MM.1S (cell line): Measurements from ENCODE around the gene RBBP6.

Experiments
- DNase-seq: peaks from one replicate; pipeline ENCODE4 v3.0.0-alpha.2; 2015
- H2AFZ ChIP-seq: fragments of 300-600 bp; sonication (generic); 2 replicates; pipeline ENCODE4 v1.6.0; 2016; ENCODE audit warnings: antibody characterized with exemption, low read length
- H3F3A ChIP-seq: fragments of 300-600 bp; sonication (generic); 2 replicates; pipeline ENCODE4 v1.6.1; 2016; ENCODE audit warnings: mild to moderate bottlenecking, antibody characterized with exemption, low read length, moderate library complexity, mixed read lengths; ENCODE audit not compliant: insufficient read depth
- H3K27ac ChIP-seq: fragments of 300-600 bp; sonication (generic); 2 replicates; pipeline ENCODE4 v1.5.1; 2016; ENCODE audit warnings: mild to moderate bottlenecking, low read length
- H3K27me3 ChIP-seq: fragments of 300-600 bp; sonication (generic); replicated peaks from 2 replicates; pipeline ENCODE4 v1.6.0; 2016; ENCODE audit warnings: low read length; ENCODE audit not compliant: insufficient read depth
- H3K36me3 ChIP-seq: fragments of 300-600 bp; sonication (generic); replicated peaks from 2 replicates; pipeline ENCODE4 v1.6.1; 2016; ENCODE audit warnings: mild to moderate bottlenecking, low read length, mixed read lengths; ENCODE audit not compliant: insufficient read depth
- H3K4me1 ChIP-seq: fragments of 300-600 bp; sonication (generic); 2 replicates; pipeline ENCODE4 v1.6.1; 2016; ENCODE audit warnings: low read length, mixed read lengths
- H3K4me2 ChIP-seq: fragments of 300-600 bp; sonication (generic); 2 replicates; pipeline ENCODE4 v1.6.0; 2016; ENCODE audit warnings: low read depth, low read length
- H3K4me3 ChIP-seq: fragments of 300-600 bp; sonication (generic); 2 replicates; pipeline ENCODE4 v1.5.1; 2016; ENCODE audit warnings: low read length, mixed read lengths
- H3K79me2 ChIP-seq: fragments of 300-600 bp; sonication (generic); 2 replicates; pipeline ENCODE4 v1.6.1; 2016; ENCODE audit warnings: mixed run types, low read length, mixed read lengths
- H3K9ac ChIP-seq: fragments of 300-600 bp; sonication (generic); 2 replicates; pipeline ENCODE4 v1.6.1; 2016; ENCODE audit warnings: low read length, mixed read lengths
- H3K9me2 ChIP-seq: fragments of 300-600 bp; sonication (generic); replicated peaks from 2 replicates; pipeline ENCODE4 v1.6.1; 2016; ENCODE audit warnings: mild to moderate bottlenecking, low read length, mixed read lengths; ENCODE audit not compliant: insufficient read depth
- H3K9me3 ChIP-seq: fragments of 300-600 bp; sonication (generic); replicated peaks from 2 replicates; pipeline ENCODE4 v1.6.1; 2016; ENCODE audit warnings: mild to moderate bottlenecking, low read length, mixed read lengths; ENCODE audit not compliant: insufficient read depth
- H4K20me1 ChIP-seq: fragments of 300-600 bp; sonication (generic); 2 replicates; pipeline ENCODE4 v1.6.1; 2016; ENCODE audit warnings: mild to moderate bottlenecking, low read length, moderate library complexity, mixed read lengths; ENCODE audit not compliant: insufficient read depth
- EZH2 ChIP-seq: fragments of 300-600 bp; sonication (generic); optimal IDR thresholded peaks from 2 replicates; pipeline ENCODE3; 2017; ENCODE audit warnings: low read depth, mild to moderate bottlenecking, antibody characterized with exemption, low read length, mixed read lengths
- EZH2phosphoT487 ChIP-seq: fragments of 300-600 bp; sonication (generic); IDR thresholded peaks from 2 replicates; pipeline ENCODE4 v1.6.1; 2018; ENCODE audit warnings: antibody characterized with exemption, low read length
- TF ChIP-seq, protein P1 (sequence below): fragments of 300-600 bp; sonication (generic); IDR thresholded peaks from 2 replicates; pipeline ENCODE4 v1.5.1; 2016; ENCODE audit warnings: antibody characterized with exemption, low read length, mixed read lengths

Gene RBBP6, protein sequence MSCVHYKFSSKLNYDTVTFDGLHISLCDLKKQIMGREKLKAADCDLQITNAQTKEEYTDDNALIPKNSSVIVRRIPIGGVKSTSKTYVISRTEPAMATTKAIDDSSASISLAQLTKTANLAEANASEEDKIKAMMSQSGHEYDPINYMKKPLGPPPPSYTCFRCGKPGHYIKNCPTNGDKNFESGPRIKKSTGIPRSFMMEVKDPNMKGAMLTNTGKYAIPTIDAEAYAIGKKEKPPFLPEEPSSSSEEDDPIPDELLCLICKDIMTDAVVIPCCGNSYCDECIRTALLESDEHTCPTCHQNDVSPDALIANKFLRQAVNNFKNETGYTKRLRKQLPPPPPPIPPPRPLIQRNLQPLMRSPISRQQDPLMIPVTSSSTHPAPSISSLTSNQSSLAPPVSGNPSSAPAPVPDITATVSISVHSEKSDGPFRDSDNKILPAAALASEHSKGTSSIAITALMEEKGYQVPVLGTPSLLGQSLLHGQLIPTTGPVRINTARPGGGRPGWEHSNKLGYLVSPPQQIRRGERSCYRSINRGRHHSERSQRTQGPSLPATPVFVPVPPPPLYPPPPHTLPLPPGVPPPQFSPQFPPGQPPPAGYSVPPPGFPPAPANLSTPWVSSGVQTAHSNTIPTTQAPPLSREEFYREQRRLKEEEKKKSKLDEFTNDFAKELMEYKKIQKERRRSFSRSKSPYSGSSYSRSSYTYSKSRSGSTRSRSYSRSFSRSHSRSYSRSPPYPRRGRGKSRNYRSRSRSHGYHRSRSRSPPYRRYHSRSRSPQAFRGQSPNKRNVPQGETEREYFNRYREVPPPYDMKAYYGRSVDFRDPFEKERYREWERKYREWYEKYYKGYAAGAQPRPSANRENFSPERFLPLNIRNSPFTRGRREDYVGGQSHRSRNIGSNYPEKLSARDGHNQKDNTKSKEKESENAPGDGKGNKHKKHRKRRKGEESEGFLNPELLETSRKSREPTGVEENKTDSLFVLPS (N-terminal part only)

DNA sequence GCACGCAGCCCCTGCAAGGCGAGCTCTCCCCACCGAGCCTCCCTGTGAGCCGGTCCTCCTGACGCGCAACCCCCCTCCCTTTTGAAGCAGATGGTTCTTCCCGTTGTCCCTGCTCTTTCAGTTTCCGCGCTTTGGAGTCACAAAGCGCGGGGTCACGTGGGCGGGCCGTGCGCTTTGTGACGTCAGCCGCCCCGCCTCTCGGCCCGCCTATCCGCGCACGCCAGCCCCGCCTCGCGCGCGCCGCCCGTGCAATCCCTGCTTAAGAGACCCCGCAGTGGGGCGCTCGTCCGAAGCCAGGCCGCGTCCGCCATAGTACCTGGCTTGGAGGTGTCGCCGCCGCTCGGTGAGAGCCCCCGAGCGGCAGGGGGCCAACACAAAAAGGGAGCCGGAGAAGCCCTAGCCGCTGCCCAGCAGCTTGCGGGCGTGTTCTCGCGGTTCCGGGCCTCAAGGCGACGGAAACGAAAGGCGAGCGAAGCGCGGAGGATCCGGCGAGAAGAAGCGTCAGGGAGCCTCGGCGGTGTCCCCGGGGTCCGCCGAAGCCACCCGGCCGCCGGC, at the start of gene RBBP6:
RBBP6 (plus strand) TSS at position 272 of the 555 bp plus-strand sequence. CDS start 1,061 bp downstream, outside the sequence.
- Histone ChIP-seq H3K27me3 (no peaks in the 10 kb centered on the region), H4K20me1 (peaks cover 21% of the 10 kb centered on the region), H3K27ac (peak within 1 kb of the TSS; percentile 99), H2AFZ (peak within 1 kb of the TSS; percentile 95), H3K79me2 (peaks cover 50% of the 10 kb centered on the region), H3F3A (peaks cover 15% of the 10 kb centered on the region), H3K9ac (peak within 1 kb of the TSS; percentile 100), H3K9me3 (no peaks in the 10 kb centered on the region), H3K4me2 (peak within 1 kb of the TSS; percentile 91), H3K4me3 (peak within 1 kb of the TSS; percentile 96), H3K4me1 (peaks cover 13% of the 10 kb centered on the region), H3K9me2 (no peaks in the 10 kb centered on the region), H3K36me3 (0 out of 2 replicates have a peak, but pooled peaks cover 3% of the 10 kb centered on the region)
- DNase-seq: peak; percentile 95
- TF ChIP-seq EZH2phosphoT487: no peak
- TF ChIP-seq, protein P1, sequence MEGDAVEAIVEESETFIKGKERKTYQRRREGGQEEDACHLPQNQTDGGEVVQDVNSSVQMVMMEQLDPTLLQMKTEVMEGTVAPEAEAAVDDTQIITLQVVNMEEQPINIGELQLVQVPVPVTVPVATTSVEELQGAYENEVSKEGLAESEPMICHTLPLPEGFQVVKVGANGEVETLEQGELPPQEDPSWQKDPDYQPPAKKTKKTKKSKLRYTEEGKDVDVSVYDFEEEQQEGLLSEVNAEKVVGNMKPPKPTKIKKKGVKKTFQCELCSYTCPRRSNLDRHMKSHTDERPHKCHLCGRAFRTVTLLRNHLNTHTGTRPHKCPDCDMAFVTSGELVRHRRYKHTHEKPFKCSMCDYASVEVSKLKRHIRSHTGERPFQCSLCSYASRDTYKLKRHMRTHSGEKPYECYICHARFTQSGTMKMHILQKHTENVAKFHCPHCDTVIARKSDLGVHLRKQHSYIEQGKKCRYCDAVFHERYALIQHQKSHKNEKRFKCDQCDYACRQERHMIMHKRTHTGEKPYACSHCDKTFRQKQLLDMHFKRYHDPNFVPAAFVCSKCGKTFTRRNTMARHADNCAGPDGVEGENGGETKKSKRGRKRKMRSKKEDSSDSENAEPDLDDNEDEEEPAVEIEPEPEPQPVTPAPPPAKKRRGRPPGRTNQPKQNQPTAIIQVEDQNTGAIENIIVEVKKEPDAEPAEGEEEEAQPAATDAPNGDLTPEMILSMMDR: peak; percentile 32; the same call in 1 of the 2 replicates

DNA sequence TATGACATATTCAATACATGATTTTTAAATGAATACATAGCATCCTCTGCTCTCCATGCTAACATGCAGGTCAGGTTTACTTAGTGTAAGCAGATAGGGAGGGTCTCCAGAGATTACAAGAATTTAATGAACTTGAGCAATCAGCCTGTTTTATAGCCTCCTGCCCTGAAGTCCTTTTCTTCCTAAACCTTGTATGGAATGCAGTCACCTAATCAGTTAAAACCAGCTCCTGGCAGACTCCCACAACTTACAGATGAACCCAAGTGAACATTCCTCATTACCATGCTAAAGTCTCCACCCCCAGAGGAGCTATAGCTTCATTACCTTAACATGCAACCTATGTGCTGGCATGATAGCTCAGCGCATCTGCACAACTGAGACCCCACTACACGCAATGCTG, 48.5 kb upstream of the RBBP6 start:
- no peak overlapping the region for H2AFZ ChIP-seq
- DNase-seq: no peak
- H3K4me1 ChIP-seq: no peaks in the 10 kb centered on the region
- no peak overlapping the region for H3K4me2 ChIP-seq
- H3K9me2 ChIP-seq: no peaks in the 10 kb centered on the region
- no peaks in the 10 kb centered on the region for H3K36me3 ChIP-seq
- no peaks in the 10 kb centered on the region for H3K27me3 ChIP-seq
- TF ChIP-seq EZH2 (no peak), EZH2phosphoT487 (no peak)
- TF ChIP-seq, protein P1: no peak
- H3K79me2 ChIP-seq: no peaks in the 10 kb centered on the region
- H3K9ac ChIP-seq: no peak overlapping the region
- no peak overlapping the region for H3K4me3 ChIP-seq
- no peaks in the 10 kb centered on the region for H3K9me3 ChIP-seq
- no peaks in the 10 kb centered on the region for H3F3A ChIP-seq
- no peak overlapping the region for H3K27ac ChIP-seq
- H4K20me1 ChIP-seq: no peaks in the 10 kb centered on the region

DNA sequence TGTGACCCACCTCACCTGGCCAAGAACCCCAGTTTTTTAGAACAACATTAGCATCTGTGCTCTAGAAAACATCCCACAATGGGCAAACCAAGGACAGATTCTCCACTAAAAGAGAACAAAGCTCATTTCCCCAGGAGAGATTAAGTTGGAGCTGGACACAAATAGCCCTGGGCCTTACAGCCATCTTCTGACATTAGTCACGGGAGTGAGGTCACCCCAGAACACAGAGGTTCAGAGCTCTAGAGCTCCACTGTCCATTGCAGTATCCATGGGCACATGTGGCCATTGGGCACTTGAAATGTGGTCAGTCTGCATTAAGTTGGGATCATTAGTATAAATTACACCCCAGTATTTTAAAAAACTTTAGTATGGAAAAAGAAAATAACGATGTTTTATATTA, 47.6 kb upstream of the RBBP6 start:
- Histone ChIP-seq H3F3A (no peaks in the 10 kb centered on the region), H3K4me1 (no peaks in the 10 kb centered on the region), H3K4me3 (no peak overlapping the region), H3K79me2 (no peaks in the 10 kb centered on the region), H3K36me3 (no peaks in the 10 kb centered on the region), H4K20me1 (no peaks in the 10 kb centered on the region), H2AFZ (no peak overlapping the region), H3K27me3 (no peaks in the 10 kb centered on the region), H3K9ac (no peak overlapping the region), H3K9me3 (no peaks in the 10 kb centered on the region), H3K9me2 (no peaks in the 10 kb centered on the region), H3K27ac (no peak overlapping the region), H3K4me2 (no peak overlapping the region)
- DNase-seq: no peak
- TF ChIP-seq EZH2: no peak
- no peak for TF ChIP-seq EZH2phosphoT487
- TF ChIP-seq, protein P1: no peak
